ENCODE results near the gene BCKDK. TPM values are rescaled to one million over a fixed set of nuclear protein-coding genes. Genes with fewer than 3 reads are reported as not detected.
A peak's percentile ranks its signal among the peaks of the same experiment; 100 is the strongest.

BCKDK gene
- polyA plus RNA-seq, 10 donors = 19.7 to 29.9 (median 25.3) TPM

DNA sequence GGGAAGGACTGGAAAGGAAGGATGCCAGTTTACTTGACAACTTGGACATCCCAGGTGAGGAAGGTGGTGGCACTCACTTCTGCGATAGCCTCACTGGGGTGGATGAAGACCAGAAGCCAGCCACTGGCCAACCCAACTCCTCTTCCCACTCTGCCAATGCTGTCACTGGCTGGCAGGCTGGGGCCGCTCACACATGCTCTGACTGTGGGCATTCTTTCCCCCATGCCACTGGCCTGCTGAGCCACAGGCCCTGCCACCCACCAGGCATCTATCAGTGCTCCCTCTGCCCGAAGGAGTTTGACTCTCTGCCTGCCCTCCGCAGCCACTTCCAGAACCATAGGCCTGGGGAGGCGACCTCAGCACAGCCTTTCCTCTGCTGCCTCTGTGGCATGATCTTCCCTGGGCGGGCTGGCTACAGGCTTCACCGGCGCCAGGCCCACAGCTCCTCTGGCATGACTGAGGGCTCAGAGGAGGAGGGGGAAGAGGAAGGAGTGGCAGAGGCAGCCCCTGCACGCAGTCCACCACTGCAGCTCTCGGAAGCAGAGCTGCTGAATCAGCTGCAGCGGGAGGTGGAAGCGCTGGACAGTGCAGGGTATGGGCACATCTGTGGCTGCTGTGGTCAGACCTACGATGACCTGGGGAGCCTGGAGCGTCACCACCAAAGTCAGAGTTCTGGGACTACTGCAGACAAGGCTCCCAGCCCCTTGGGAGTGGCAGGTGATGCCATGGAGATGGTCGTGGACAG is 29.4 kb upstream of the BCKDK start:
- DNase-seq = no peak

DNA sequence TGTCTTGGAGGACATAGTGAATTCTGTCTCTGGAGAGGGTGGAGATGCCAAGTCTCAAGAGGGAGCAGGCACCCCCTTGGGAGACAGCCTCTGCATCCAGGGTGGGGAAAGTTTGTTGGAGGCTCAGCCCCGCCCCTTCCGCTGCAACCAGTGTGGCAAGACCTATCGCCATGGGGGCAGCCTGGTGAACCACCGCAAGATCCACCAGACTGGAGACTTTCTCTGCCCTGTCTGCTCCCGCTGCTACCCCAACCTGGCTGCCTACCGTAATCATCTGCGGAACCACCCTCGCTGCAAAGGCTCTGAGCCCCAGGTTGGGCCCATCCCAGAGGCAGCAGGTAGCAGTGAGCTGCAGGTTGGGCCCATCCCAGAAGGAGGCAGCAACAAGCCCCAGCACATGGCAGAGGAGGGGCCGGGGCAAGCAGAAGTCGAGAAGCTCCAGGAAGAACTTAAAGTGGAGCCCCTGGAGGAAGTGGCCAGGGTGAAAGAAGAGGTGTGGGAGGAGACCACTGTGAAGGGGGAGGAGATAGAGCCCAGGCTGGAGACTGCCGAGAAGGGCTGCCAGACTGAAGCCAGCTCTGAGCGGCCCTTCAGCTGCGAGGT is 28.7 kb upstream of the BCKDK start:
- no peak for DNase-seq

DNA sequence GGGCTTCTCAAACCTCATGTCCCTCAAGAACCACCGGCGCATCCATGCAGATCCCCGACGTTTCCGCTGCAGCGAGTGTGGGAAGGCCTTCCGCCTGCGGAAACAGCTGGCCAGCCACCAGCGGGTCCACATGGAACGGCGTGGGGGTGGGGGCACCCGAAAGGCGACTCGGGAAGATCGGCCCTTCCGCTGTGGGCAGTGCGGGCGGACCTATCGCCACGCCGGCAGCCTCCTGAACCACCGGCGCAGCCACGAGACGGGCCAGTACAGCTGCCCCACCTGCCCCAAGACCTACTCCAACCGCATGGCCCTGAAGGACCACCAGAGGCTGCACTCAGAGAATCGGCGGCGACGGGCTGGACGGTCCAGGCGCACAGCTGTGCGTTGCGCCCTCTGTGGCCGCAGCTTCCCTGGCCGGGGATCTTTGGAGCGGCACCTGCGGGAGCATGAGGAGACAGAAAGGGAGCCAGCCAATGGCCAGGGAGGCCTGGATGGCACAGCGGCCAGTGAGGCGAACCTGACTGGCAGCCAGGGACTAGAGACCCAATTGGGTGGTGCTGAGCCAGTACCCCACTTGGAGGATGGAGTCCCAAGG is 28.1 kb upstream of the BCKDK start:
- DNase-seq = no peak

DNA sequence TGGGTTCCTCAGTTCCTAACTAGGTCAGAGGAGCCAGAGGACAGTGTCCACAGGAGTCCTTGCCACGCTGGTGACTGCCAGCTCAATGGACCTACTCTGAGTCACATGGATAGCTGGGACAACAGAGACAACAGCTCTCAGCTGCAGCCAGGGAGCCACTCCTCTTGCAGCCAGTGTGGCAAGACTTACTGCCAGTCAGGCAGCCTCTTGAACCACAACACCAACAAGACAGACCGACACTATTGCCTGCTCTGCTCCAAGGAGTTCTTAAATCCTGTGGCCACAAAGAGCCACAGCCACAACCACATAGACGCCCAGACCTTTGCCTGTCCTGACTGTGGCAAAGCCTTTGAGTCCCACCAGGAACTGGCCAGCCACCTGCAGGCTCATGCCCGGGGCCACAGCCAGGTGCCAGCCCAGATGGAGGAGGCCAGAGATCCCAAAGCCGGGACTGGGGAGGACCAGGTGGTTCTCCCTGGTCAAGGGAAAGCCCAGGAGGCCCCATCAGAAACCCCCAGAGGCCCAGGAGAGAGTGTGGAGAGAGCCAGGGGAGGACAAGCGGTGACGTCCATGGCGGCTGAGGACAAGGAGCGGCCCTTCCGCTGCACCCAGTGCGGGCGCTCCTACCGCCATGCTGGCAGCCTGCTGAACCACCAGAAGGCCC is 27.3 kb upstream of the BCKDK start:
- no peak for DNase-seq

DNA sequence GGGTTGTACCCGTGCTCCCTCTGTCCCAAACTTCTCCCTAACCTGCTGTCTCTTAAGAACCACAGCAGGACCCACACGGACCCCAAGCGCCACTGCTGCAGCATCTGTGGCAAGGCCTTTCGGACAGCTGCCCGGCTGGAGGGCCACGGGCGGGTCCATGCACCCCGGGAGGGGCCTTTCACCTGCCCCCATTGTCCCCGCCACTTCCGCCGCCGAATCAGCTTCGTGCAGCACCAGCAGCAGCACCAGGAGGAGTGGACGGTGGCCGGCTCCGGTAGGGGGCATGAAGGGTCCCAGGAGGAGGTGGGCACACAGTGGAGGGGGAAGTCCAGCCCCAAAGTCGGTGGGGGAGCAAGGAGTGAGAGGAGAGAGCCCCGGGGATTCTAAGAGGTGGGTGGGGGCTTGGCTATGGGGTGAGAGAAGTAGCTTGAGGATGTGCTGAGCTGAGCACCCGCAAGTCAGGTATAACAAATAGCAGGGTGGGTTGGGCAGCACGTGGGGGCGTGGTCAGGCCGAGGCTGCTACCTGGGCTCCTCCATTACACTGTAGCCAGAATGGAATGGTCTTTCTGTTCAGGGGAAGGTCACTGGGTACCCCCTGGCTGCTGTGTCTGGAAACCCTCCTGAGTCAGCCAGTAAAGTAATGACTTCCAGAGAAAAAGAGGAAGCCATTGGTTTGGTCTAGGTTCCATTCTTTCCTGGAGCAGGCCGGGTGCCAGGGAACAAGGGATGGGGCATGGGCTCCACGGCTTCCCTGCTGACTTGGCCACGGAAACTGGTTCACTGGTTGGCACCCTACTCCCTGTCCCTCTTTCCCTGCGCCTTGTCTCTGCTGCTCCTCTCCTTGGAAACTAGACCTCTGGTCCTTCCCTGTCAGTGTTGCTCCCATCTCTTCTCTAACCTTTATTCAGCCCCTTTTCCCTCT is 26.5 kb upstream of the BCKDK start:
- no peak for DNase-seq

DNA sequence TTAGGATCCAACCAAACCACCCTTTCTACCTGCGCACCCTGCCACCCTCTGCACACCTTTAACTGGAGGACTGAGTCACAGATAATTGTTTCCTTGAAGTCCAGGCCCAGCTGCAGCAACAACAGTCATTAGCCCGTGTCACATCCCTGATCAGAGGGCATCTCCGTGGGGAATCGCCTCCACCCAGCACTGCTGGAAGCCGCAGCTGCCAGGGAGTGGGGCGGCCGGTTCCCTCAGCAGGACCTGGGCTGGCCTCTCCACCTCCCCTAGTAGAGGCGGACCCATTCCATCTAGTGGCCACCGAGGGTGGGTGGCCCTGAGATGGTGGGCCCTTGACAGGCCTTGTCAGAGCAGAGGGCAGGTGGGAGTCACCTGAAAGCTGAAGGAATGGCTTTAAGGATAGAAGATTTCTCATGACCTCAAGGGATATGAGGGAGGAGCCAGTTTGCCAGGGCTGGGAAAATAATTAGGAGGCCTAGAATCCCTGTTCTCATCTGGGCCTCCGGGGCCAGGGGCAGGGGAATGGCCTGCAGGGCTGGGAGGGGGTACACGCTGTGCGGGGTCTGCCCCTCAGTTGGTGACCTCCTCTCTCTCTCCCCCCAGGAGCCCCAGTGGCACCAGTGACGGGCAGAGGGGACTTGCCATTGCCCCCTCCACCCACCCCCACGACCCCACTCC is 25.7 kb upstream of the BCKDK start:
- DNase-seq = no peak

DNA sequence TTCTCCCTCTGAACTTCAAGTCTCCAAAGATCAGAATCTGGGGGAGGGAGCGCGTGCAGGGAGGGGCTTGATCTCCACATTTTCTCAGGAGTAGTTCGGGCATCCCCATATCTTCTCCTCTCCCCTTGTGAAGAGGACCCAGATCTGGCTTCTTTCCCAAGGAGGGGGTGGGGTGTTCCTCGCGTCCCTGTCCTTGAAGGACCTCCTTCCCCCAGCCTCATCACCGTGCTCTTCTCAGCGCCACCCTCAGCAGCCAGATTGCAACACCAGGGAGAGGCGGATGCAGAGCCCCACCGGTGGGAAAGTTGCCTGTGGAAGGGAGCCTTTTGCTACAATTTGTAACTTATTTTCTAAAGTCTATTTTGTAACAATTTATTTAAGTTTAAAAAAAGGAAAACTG is 25.1 kb upstream of the BCKDK start:
- no peak for DNase-seq

DNA sequence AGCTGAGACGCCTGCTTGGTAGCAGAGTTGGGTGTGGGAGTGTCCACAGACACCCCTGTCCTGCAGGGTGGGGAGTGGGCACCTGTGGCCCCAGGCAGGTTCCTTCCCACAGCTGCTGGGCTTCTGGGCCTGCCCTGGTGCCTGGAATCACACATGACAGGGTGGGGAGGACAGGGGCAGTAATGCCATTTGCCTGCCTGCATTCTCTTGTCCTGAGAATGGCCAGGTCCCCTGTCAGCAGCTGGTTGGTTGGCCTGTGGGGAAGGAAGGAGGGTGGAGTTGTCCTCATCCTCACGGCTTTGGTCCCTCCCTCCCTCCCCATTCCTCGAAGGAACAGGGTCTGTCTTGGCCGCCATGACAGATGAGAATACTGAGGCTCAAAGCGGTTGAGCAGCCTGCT is 24.6 kb upstream of the BCKDK start:
- no peak for DNase-seq

DNA sequence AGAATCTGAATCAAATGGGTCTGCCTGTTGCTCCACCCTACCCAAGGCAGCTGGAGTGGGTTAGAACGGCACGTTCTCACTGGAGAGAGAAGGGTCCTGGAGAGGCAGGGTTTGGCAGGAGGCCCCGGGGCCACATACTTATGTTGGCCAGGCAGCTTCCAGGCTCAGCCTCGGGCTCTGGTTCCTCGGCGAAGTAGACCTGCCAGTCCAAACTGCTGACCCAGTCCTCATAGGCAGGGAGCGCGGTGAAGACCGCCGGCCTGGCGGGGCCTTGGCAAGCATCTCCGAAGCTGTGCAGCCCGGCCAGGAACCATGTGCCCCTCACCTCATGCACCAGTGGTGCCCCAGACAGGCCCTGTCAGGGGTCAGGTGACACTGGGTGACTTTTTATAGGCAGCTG is 24.2 kb upstream of the BCKDK start:
- DNase-seq = no peak

DNA sequence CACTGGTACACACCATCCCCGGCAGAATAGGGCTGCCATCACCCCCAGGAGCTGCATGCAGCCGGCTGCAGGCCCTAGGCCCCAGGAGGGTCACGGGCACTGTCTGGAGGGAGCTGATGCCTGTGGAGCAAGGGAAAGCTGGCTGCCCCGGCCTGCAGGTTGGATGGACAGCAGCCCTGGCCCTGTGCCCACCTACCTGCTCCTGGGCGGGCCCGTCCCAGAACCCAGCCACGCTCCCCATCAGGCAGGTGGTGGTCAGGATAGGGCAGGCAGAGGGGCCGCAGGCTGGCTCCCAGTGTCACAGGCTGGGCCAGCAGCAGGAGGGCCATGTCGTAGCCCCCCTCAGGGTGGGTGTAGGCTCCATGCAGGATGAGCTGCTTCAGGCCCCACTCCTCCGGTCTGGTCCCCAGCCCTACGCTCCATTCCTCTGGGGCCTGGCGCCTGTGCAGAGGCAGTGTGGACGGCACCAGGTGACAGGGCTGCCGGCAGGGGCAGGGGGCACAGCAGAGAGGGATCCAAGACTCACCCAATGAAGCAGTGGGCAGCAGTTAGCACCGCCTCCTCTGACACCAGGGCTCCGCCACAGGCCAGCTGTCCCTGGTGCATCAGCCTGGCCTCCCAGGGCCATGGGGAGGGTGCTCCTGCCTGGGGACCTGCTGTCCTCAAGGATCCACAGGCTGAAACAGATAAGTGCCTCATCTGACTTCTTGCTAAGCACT is 23.4 kb upstream of the BCKDK start:
- peak in 1 of 3 donors; percentile 45 for DNase-seq

DNA sequence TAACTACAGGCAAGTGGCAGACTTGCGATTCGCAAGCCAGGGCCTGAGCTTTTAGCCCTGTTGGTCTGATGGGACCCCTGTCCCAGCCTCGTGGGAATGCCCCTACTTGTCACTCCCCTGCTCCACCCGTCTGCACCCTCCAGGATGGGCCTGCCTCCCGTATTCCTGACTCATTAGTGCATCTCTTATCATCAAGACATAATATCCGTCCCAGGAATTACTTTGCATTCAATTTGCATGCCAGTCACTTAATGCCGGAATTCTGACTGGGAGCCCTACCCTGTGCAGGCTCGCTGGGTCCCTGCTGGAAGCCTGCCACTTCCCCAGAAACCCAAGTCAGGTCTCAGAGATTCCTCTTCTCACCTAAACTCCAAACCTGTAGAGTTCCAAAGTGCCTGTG is 22.8 kb upstream of the BCKDK start:
- DNase-seq = no peak

DNA sequence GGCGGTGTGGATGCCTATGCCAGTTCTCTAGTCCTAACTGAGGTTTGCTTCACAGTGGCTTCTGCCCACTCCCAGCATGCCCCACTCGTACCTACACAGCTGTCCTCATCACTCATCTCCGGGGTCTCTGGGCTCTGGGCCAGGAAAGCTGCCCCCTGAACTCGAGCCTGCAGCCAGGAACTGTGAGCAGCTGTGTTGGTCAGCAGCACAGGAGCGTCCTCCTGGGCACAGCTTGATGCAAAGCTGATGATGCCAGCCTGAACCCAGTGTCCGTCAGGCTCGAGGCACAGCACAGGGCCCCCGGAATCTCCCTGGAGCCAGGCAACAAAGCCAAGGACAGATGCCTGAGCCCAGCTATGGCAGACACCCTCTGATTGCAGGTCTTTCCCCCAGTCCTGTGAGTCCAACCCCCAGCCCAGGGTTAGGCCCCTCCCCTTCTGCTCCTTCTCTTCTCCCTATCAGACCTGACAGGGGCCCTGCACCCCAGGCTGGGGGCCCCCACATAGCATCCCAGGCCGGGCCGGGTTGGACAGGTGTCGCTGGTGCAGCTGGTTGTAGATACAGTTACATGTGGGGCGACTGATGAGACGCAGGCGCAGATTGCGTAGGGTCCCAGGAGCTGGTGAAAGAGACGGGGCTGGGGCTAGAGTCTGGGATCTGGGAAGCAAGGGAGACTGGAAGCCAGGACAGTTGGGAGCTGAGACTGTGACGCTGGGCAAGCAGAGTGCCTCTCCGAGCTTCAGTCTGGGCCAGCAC is 22.1 kb upstream of the BCKDK start:
- DNase-seq = peak; percentile 67 to 79 (median 74)

DNA sequence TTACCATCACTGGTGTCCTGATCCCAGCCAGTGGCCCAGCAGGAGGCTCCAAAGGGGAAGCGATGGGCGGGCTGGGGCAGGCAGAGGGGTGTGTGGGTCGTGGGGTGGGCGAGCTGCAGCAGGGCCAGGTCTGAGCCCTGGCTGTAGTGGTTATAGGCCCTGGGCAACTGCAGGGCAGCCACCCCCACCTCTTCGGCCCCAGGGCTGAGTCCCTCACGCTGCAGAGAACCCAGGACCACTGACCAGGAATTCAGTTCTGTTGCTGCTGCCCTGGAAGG is 21.6 kb upstream of the BCKDK start:
- DNase-seq = no peak

DNA sequence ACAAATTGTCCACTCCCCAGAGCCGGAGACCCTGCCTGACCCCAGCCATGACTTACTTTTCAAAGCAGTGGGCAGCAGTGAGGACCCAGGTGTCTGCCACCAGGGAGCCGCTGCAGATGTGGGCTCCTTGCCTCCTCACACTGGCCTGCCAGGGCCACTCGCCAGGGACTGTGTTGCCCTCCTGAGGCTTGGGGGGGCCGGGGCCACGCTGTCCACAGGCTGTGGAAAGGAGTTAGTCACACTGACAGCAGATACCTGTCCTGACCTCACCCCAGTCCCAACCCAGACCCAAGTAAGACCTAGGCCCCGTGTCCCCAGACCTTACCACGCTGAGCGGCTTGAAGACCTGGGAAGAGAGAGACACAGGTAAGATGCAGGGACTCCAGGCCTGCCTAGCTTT is 20.7 kb upstream of the BCKDK start:
- no peak for DNase-seq

DNA sequence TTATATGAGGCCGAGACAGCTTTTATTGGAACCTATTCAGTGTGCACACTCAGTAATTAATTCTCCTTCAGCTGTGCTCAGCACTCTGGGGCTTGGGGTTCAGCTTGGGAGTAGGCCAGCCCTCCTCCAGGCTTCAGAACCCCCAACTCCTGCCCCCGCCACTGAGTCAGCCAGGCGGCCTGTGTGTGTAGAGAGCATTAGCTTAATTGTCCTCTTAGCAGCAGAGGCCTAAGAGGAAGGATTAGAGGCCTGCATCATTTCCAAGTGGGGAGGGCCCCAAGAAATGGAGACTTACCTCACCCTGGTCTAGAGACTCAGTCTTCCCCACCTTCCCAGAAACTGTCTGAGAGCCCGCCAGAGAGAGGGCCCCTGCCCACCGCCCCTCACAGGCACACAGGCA is 20.2 kb upstream of the BCKDK start:
- no peak for DNase-seq

DNA sequence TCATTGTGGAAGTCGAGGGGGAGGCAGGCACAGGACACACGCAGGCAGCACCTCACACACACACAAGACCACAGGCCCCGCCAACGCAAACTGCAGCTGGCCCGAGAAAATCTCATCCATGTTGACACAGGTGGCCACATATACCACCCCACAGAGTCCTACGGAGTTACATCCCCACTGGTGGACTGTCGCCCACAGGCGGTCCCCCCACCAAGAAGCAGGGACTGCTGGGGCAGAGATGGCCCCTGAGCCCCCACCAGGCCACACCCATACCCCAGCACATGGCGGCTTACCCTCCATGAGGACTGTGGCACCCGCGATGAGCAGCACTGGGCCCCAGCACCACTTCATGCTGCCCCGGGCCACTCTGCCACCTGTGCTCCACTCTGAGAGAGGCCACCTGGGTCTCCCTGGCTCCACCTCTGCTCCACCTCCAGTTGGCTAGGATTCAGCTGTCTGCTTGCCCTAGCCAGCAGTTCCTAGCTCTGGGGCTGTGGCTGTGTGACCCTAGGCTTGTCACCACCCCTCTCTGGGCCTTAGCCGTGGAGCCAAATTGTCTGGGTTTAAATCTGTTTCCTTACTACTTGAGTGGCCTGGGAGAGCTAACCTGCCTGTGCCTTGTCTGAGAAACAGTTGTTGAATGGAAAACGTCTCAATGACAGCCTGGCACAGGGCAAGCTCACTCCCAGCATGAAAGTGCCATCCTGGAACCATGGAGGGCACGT is 19.6 kb upstream of the BCKDK start, which contains the start of gene PRSS53:
Gene PRSS53, minus strand, starts transcription at position 485 of the 725 bp plus-strand sequence. Its CDS starts 134 bp downstream, at position 351.
- DNase-seq = no peak

DNA sequence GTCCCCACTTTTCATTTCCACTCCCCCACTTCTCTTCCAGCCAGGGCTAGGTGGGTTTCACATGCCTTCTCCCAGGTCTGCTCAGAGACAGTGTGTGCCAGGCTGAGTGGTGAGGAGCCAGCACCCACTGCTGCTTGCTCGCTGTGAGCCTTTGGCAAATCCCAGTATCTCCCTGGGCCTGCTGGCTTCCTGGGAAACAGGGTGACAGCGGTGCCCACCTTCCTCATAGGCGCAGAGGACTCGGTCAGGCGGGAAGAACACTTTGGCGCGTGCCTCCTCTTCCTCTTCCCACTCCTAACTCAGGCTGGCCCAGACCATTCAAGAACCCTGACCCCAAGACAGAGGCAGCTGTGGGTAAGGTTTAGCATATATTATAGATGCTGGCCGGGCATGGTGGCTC is 19.0 kb upstream of the BCKDK start:
- no peak for DNase-seq

DNA sequence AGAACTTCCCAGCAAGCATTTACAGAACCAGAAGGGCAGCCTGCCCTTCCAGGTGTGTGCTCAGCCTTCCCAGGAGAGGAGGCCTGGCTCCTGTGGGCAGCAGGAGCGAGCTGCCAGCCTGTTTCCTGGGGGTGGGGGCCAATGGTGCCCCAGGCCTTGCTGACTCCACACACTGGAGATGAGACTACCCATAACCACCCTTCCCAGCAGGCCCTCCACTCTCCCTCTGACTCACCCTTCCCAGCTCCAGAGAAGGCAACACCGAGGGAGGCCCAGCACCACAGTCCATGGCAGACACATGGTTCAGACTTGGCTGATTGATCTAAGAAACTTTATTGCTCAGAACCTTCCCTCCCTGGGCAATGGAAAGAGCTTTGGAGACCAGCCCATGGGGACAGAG is 17.6 kb upstream of the BCKDK start:
- DNase-seq = no peak

DNA sequence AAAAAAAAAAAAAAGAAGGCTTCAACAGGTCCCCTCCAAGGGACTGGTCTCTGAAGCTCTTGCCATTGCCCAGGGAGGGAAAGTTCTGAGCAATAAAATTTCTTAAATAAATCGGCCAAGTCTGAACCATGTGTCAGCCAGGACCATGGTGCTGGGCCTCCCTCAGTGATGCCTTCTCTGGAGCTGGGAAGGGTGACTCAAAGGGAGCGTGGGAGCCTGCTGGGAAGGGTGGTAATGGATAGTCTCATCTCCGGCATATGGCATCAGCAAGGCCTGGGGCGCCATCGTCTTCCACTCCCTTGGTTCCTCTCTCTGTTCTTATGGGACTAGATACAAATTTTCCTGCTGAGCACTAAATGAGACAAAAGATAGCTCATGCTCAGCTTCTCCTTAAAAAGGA is 15.9 kb upstream of the BCKDK start:
- no peak for DNase-seq

All from muscle of back (tissue), 11 donors.